Measurements from ENCODE around the gene BLVRA. TPM values are rescaled to one million over a fixed set of nuclear protein-coding genes. Genes with fewer than 3 reads are reported as not detected.
A peak's percentile ranks its signal among the peaks of the same experiment; 100 is the strongest.
"Not testable (repeated sequence)": the region's sequence is repeated elsewhere in the genome, so short reads cannot be mapped to it uniquely, and the experiment has no call there.

BLVRA gene
- total RNA-seq, 5 donors from 2014 or later (not counting 1 experiment from before 2014, with no cell fraction given) = 14.1 to 21.3 (median 17.3) TPM

GRCh38 chr7:43781726-43782607 is 23.5 kb downstream of the BLVRA start:
- H3K4me1 Mint-ChIP-seq = peaks cover 14 to 50% (median 16%) of the 10 kb centered on the region in 3 donors
- 95% methylated on average over 6 of the region's 10 CpGs for WGBS (ENCODE audit: insufficient coverage)
- no peaks in the 10 kb centered on the region for H3K9me3 ChIP-seq
- H3K27me3 Mint-ChIP-seq = no peaks in the 10 kb centered on the region
- ChIA-PET POLR2A (no interaction called here), CTCF (interaction anchor here (0.6 to 0.8 kb wide), 2 partner anchors 52 to 192 kb away, joined by 3 to 7 read pairs; no protein-coding TSS in a partner anchor)
- H3K4me3 Mint-ChIP-seq = no peak overlapping the region
- H3K27me3 ChIP-seq (replicated peaks in 1 of 2; ENCODE audit: control insufficient read depth in 2 of 2, extremely low read depth in 1 of 2, insufficient read depth in 2 of 2, low read length in 1 of 2) = no peaks in the 10 kb centered on the region
- no peaks in the 10 kb centered on the region for H3K9me3 Mint-ChIP-seq
- DNase-seq = no peak
- no peak overlapping the region for H3K27ac Mint-ChIP-seq
- peaks cover 0 to 3% of the 10 kb centered on the region in 2 experiments for H3K4me1 ChIP-seq (ENCODE audit: control insufficient read depth in 1 of 2, extremely low read depth in 1 of 2, insufficient read depth in 2 of 2, low read length in 2 of 2)
- ATAC-seq (replicated peaks in 1 of 4) = no peak
- no peaks in the 10 kb centered on the region for H3K36me3 ChIP-seq (ENCODE audit: control insufficient read depth in 2 of 2, extremely low read depth in 1 of 2, insufficient read depth in 1 of 2, low read length in 1 of 2)
- H3K36me3 Mint-ChIP-seq = peaks cover 19% of the 10 kb centered on the region
- no peak overlapping the region for H3K27ac ChIP-seq (ENCODE audit: low read length)
- no peak overlapping the region for H3K4me3 ChIP-seq (ENCODE audit: control insufficient read depth in 1 of 2, extremely low read depth in 1 of 2, low read length in 1 of 2)

GRCh38 chr7:43782768-43783555 is 24.5 kb downstream of the BLVRA start:
- ChIA-PET POLR2A (interaction anchor here in 1 of 2 donors (0.5 kb wide), 1 partner anchor 200 kb away, joined by 10 read pairs; no protein-coding TSS in a partner anchor), CTCF (no interaction called here)
- H3K27me3 ChIP-seq (replicated peaks in 1 of 2; ENCODE audit: control insufficient read depth in 2 of 2, extremely low read depth in 1 of 2, insufficient read depth in 2 of 2, low read length in 1 of 2) = no peaks in the 10 kb centered on the region
- Mint-ChIP-seq H3K4me3 (no peak overlapping the region), H3K27ac (peak overlapping the region in 1 of 2 donors; percentile 24), H3K27me3 (no peaks in the 10 kb centered on the region), H3K36me3 (peaks cover 22% of the 10 kb centered on the region), H3K9me3 (no peaks in the 10 kb centered on the region), H3K4me1 (peaks cover 9 to 45% (median 16%) of the 10 kb centered on the region in 3 donors)
- H3K4me1 ChIP-seq (ENCODE audit: control insufficient read depth in 1 of 2, extremely low read depth in 1 of 2, insufficient read depth in 2 of 2, low read length in 2 of 2) = peaks cover 0 to 3% of the 10 kb centered on the region in 2 experiments
- H3K9me3 ChIP-seq = no peaks in the 10 kb centered on the region
- DNase-seq = no peak
- no peak overlapping the region for H3K27ac ChIP-seq (ENCODE audit: low read length)
- ATAC-seq (replicated peaks in 1 of 4) = no peak
- H3K36me3 ChIP-seq (ENCODE audit: control insufficient read depth in 2 of 2, extremely low read depth in 1 of 2, insufficient read depth in 1 of 2, low read length in 1 of 2) = peaks cover 0 to 4% of the 10 kb centered on the region in 2 donors
- WGBS (ENCODE audit: insufficient coverage) = 100% methylated on average over 1 of the region's 8 CpGs
- no peak overlapping the region for H3K4me3 ChIP-seq (ENCODE audit: control insufficient read depth in 1 of 2, extremely low read depth in 1 of 2, low read length in 1 of 2)

GRCh38 chr7:43784030-43784584 is 25.6 kb downstream of the BLVRA start:
- DNase-seq = no peak
- no peak overlapping the region for H3K4me3 ChIP-seq (ENCODE audit: control insufficient read depth in 1 of 2, extremely low read depth in 1 of 2, low read length in 1 of 2)
- peak overlapping the region in 1 of 2 donors; percentile 34 for H3K27ac Mint-ChIP-seq
- peaks cover 4 to 34% (median 7%) of the 10 kb centered on the region in 3 donors for H3K4me1 Mint-ChIP-seq
- ChIA-PET POLR2A (interaction anchor here in 1 of 2 donors (0.7 kb wide), 2 partner anchors 20 to 82 kb away, joined by 7 to 11 read pairs; no protein-coding TSS in a partner anchor), CTCF (interaction anchor here in 1 of 2 donors (0.8 to 1.0 kb wide), 2 partner anchors 84 to 202 kb away, joined by 3 to 6 read pairs; no protein-coding TSS in a partner anchor)
- no peak overlapping the region for H3K27ac ChIP-seq (ENCODE audit: low read length)
- H3K27me3 Mint-ChIP-seq = no peaks in the 10 kb centered on the region
- H3K9me3 Mint-ChIP-seq = no peaks in the 10 kb centered on the region
- ATAC-seq (replicated peaks in 1 of 4) = no peak
- H3K36me3 Mint-ChIP-seq = peaks cover 30% of the 10 kb centered on the region
- WGBS (ENCODE audit: insufficient coverage) = 78% methylated on average over 2 of the region's 5 CpGs
- H3K36me3 ChIP-seq (ENCODE audit: control insufficient read depth in 2 of 2, extremely low read depth in 1 of 2, insufficient read depth in 1 of 2, low read length in 1 of 2) = peaks cover 0 to 7% of the 10 kb centered on the region in 2 donors
- H3K4me1 ChIP-seq (ENCODE audit: control insufficient read depth in 1 of 2, extremely low read depth in 1 of 2, insufficient read depth in 2 of 2, low read length in 2 of 2) = peaks cover 0 to 3% of the 10 kb centered on the region in 2 experiments
- no peaks in the 10 kb centered on the region for H3K9me3 ChIP-seq
- H3K27me3 ChIP-seq (replicated peaks in 1 of 2; ENCODE audit: control insufficient read depth in 2 of 2, extremely low read depth in 1 of 2, insufficient read depth in 2 of 2, low read length in 1 of 2) = no peaks in the 10 kb centered on the region
- no peak overlapping the region for H3K4me3 Mint-ChIP-seq

GRCh38 chr7:43784585-43785087 is 26.2 kb downstream of the BLVRA start:
- POLR2A ChIA-PET = interaction anchor here in 1 of 2 donors (0.7 kb wide), 2 partner anchors 21 to 82 kb away, joined by 7 to 11 read pairs; no protein-coding TSS in a partner anchor
- peak in 1 of 35 experiments; percentile 9 for DNase-seq
- CTCF ChIA-PET = interaction anchor here in 1 of 2 donors (0.6 to 1.0 kb wide), 3 partner anchors 84 to 718 kb away, joined by 3 to 6 read pairs (median 3); no protein-coding TSS in a partner anchor

GRCh38 chr7:43785420-43785819 is 26.9 kb downstream of the BLVRA start:
- DNase-seq = no peak
- H3K4me3 ChIP-seq (ENCODE audit: control insufficient read depth in 1 of 2, extremely low read depth in 1 of 2, low read length in 1 of 2) = no peak overlapping the region
- WGBS (ENCODE audit: insufficient coverage) = 100% methylated on average over 1 of the region's 2 CpGs
- Mint-ChIP-seq H3K36me3 (peaks cover 30% of the 10 kb centered on the region), H3K4me1 (peaks cover 0 to 29% (median 4%) of the 10 kb centered on the region in 3 donors), H3K9me3 (no peaks in the 10 kb centered on the region), H3K4me3 (no peak overlapping the region), H3K27me3 (no peaks in the 10 kb centered on the region), H3K27ac (no peak overlapping the region)
- no peaks in the 10 kb centered on the region for H3K27me3 ChIP-seq (replicated peaks in 1 of 2; ENCODE audit: control insufficient read depth in 2 of 2, extremely low read depth in 1 of 2, insufficient read depth in 2 of 2, low read length in 1 of 2)
- ATAC-seq (replicated peaks in 1 of 4) = no peak
- H3K27ac ChIP-seq (ENCODE audit: low read length) = no peak overlapping the region
- ChIA-PET CTCF (interaction anchor here in 1 of 2 donors (0.6 kb wide), 1 partner anchor 719 kb away, joined by 3 read pairs; no protein-coding TSS in a partner anchor), POLR2A (no interaction called here)
- peaks cover 0 to 3% of the 10 kb centered on the region in 2 experiments for H3K4me1 ChIP-seq (ENCODE audit: control insufficient read depth in 1 of 2, extremely low read depth in 1 of 2, insufficient read depth in 2 of 2, low read length in 2 of 2)
- H3K9me3 ChIP-seq = no peaks in the 10 kb centered on the region
- peaks cover 0 to 19% of the 10 kb centered on the region in 2 donors for H3K36me3 ChIP-seq (ENCODE audit: control insufficient read depth in 2 of 2, extremely low read depth in 1 of 2, insufficient read depth in 1 of 2, low read length in 1 of 2)

More at GRCh38 chr7:43784585-43785087, 26.2 kb downstream of the BLVRA start:
- H3K9me3 ChIP-seq; H3K27ac ChIP-seq (ENCODE audit: low read length); H3K27me3 Mint-ChIP-seq; H3K27me3 ChIP-seq (replicated peaks in 1 of 2; ENCODE audit: control insufficient read depth in 2 of 2, extremely low read depth in 1 of 2, insufficient read depth in 2 of 2, low read length in 1 of 2); ATAC-seq (replicated peaks in 1 of 4); H3K4me1 ChIP-seq (ENCODE audit: control insufficient read depth in 1 of 2, extremely low read depth in 1 of 2, insufficient read depth in 2 of 2, low read length in 2 of 2); H3K4me3 ChIP-seq (ENCODE audit: control insufficient read depth in 1 of 2, extremely low read depth in 1 of 2, low read length in 1 of 2); H3K4me3 Mint-ChIP-seq; H3K9me3 Mint-ChIP-seq: not testable (repeated sequence)
- H3K36me3 ChIP-seq (ENCODE audit: control insufficient read depth in 2 of 2, extremely low read depth in 1 of 2, insufficient read depth in 1 of 2, low read length in 1 of 2) = peaks cover 0 to 12% of the 10 kb centered on the region in 2 donors
- Mint-ChIP-seq H3K27ac (peak overlapping the region in 1 of 2 donors; percentile 34), H3K4me1 (peaks cover 0 to 32% (median 4%) of the 10 kb centered on the region in 3 donors), H3K36me3 (peaks cover 31% of the 10 kb centered on the region)
- 61% methylated on average over 2 of the region's 8 CpGs for WGBS (ENCODE audit: insufficient coverage)

Measured in T-cell (primary cell).